NCI-H1930 (cell line): ENCODE measurements around the gene DAB2IP.

ENCODE experiments used
- DNase-seq, 2 experiments: peaks; one replicate each; lab custom pipeline; 2025; lab: John Stamatoyannopoulos, UW

DAB2IP gene

DNA sequence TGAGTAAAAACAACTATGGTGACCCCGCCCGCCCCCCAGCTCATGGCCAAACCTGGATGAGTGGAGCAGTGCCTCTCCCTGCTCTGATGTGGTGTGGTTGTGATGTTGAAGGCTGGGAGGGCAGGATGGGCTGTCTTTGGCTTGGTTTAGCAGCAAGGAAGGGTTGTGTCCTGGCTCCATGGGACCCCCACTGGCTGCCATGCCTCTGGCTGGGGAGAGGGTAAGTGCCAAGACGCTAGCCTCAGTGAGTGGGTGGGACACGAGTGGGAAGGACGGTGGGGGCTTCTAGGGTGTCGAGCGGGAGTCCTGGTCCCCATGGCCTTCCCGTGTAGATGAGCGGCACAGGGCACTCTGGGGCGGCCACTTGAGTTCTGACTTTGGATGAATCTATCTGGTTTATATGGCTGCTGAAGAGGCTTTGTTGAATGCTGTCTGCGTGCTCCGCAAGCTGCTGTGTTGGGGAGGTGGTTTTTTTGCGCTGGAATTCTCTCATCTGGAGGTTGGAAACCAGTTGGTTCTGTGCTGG lies 50.4 kb downstream of the DAB2IP start:
- no peak for DNase-seq

DNA sequence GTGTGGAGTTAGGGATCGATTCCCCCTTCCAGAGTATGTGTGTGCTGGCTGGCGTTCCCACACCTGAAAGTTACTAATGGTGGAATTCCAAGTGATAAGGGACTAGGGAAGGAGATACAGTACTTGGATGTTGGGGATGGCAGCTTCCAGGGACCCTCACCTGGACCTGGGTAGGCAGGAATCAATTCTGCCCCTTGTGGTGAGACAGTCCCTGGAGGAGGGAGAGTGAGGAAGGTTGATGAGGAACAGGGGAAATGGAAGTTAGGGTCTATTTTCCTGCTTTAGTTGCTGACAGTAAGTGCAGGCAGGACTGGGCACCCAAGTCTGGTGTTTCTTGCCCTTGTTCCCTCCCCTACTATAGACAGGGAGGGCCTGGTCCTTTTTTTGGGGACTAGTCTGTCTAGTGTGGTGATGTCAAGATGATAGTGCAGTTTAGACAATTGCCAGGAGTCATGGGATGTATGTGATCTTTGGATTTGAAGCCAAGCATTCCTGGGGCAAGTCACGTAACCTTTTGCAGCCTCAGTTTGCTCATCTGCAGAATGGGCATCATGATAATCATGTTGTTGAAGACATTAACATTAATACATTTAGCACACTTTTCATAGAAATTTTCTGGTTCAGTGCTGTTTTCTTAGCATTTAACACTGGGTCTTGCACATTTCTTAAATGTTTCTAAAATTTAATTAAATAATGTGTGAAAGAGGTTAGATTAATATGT lies 51.7 kb downstream of the DAB2IP start:
- DNase-seq: no peak

DNA sequence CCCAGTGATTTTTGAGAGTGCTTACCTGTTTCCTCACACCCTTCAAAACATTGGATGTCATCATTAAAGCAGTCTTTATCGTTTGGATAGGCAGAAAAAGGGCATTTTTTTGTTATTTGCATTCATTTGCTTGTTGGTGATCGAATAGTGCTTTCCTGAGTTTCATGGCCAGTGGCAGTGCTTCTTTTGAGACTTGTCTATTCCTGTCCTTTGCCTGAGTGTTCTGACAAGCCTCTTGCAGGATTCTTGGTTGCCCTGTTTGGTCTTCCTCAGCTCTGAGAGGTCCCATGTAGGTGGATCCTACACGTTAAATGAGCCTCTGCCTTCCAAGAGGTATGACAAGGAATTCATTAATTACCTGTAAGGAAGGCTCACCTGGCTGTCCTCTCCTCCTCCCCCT lies 52.8 kb downstream of the DAB2IP start:
- no peak for DNase-seq

DNA sequence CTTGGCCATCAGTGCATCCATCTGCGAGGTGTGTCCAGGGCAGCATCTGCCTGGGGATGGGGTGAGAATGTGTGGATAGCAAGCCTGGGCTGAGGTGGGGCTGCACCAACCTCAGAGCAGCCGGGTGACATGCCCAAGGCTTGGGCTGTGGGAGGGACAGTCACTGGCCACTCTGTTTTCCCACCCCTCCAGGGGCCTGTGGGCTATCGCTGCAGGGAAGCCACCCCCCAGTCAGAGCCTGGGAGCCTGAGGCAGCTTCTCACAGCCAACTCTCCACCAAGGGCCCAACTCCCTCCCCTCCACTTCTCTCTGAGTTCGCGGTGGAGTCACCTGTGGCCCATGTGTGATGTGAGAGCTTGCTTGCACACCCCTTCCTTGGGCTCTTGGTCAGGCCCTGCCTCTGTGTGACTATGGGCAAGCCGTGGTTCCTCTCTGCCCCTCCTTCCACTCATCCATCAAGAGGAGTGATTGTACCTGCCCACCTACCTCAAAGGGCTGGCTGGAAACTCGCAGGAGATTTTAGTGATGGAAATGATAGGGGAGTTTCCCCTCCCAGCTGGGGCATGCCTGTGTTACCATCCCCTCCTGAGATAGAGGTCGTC lies 54.8 kb downstream of the DAB2IP start:
- no peak for DNase-seq

DNA sequence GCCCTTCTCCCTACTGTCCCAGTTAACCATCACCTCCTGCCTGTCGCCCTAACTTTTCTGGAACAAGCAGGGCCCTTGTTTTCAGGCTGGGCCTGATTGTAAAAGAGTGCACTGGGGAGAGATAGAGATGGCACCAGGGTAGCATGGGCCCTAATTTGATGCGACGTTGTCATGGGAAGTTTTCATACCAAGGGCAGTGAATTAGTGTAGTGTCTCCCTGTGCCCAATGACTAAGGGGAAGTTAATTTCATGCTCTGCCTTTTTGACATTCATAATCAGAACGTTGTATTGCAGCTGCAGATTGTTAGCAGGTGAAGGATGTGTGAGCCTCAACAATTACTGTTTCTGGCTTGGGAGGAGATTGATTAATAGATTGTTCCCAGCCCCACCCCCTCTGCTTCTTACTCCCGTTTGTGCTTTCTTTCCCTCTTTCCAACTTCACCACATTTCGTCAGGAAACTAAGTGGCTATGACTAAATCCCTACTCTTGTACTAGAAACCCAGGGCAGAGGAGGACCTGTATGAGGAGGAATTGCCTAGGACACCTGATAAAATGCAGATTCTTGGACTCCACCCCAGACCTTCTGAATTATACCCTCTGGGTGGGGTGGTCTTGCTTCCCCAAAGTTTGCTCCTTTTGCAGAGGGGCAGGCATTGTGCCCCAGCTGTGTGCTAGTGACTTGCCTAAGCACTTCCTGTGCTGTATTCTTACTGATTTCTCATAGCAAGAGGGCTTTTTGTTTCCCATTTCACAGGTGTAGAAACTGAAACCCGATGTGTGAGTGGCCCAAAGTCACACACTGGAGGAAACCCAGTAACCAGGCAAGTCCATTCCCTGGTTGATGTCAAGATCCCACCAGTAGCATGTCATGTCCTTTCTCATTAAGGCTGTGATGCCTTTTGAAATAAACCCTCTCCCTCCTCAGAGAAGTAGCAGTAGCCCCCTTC lies 56.3 kb downstream of the DAB2IP start:
- DNase-seq: no peak

DNA sequence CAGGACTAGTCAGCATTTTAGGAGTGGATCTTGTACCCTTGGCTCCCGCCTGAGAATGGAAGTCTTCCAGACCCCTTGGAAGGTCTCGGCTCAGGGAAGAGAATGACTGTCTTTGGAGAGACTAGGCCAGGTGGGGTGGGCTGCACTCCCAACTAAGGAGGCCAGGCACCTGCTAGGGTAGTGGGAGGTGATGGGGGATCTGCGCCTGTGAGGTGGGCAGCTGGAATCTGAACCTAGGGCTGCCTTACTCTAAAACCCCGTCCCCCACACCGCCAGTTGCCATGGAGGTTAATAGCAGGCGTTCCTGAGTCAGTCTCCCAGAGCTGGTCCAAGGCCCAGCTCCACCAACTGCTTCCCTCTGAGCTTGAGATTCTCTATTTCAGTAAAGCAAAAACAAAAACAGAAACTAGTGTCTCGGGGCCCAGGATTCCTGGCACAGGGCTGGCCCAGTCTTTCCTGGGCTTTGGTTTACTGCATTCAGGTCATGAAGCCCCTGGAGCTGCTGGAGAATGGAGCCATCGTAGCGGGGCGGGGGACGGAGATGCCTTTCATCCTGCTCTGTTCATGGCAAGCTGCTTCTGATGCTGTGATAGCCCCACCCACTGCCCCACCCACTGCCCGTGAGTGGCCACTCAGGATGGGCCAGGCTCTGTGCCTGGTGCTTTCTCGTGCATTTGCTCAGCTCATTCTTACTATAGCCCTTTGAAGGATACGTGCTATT lies 57.5 kb downstream of the DAB2IP start:
- no peak for DNase-seq

DNA sequence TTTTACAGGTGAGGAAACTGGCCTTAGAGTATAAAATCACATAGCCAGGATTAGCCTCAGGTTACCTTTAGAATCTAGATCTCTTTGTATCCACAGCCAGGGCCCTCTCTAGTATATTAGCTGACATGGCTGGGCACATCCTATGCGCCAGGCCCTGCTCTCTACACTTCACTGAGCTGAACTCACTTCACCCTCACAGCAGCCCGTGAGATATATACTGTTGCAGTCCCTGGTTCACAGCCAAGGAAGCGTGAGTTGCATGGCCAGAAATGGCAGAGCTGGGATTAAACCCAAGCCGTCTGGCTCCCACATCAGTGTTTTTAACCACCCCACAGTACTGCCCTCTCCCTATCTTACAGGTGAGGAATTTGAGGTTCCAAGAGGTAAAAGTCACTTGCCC lies 58.4 kb downstream of the DAB2IP start:
- no peak for DNase-seq

DNA sequence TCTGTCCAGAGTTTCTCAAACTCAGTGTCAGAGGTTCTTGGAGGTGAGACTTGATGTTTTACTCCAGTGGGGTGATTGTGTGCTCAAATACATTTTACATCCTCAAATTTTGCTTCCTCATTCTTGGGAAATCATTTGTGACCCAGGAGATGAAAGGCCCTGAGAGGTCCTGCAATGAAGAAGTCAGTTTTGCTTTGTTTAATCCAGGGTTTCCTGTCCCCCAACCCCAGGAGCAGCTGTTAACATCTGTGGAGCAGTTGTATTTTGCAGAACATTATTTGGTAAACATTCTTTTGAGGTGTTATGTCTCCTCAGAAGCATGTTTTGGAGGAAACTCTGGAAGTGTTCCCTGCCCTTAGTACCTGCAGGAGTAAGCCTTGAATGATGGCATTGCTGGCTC lies 59.8 kb downstream of the DAB2IP start:
- no peak for DNase-seq

DNA sequence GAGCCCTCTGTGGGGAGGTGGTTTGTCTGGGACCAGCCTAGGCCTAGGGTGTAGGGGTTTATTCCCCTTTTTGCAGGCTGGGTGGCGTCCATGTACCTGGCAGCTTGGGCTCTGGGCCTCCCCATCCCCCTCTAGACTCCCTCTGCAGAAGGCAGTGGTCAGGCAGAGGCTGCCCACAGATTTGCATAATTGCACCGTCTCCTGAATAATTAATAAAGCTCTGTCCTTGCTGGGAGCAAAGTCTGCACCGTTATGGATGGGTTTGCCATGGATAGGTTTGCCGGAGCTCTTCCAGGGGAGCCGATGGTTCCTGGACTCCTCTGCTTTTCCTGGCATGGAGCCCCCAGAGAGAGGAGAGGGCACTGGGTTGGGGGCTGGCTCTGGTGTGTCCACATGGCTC lies 60.4 kb downstream of the DAB2IP start:
- no peak for DNase-seq

DNA sequence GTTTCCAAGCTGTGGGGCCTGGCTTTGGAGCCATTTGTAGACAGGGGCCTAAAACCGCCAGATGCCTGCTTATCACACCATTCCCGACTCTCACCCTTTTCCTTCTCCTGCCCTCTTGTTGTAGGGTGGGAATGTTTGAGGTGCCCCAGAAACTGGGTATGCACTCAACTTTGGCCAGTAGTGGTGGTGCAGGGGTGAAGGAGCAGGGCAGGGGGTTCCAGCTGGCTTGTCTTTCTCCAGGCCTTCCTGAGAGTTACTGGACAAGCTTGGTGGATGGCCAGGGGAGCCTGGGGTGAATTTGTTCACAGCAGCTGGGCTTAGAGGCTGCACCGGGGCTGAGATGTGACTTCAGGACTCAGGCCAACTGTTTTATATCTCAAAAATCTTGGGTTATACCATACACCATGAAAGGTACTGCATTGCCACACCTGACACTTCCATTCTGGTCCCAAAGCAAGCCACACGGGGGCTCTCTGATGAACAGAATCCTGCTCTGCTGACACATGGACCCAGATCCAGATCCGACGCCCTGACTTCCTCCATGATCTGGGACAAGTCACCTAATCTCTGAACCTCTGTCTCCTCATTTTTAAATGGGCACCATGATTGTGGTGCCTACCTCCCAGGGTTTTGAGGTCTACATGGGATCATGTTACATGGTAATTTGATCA lies 62.1 kb downstream of the DAB2IP start:
- no peak for DNase-seq

DNA sequence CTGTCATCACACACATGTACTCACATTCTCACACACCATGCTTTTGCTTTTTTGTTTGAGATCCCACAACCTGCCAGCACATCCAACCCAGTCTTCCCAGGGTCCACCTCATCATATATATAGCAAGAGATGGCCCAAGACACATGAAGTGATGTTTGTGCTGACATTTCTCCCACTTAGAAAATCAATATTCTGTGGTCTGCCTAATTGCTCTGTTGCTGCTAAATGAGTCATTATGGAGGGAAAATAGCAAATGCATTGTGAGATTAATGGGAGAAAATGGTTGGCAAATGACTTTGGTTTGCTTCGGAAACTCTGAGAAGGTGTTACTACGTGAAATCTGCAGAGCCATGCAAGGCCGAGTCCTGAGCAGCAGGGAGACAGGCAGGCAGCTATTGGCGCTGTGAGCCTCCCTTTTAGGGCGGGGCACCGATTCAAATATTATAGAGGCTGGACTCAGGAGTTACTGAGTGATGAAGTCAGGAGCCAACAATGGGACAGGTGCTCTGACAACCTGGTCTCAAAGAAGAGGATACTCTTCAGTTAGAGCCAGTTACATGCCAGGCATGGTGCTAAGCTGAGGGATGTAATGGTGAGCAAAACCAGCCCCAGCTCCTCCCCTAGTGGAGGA lies 62.8 kb downstream of the DAB2IP start:
- no peak for DNase-seq

DNA sequence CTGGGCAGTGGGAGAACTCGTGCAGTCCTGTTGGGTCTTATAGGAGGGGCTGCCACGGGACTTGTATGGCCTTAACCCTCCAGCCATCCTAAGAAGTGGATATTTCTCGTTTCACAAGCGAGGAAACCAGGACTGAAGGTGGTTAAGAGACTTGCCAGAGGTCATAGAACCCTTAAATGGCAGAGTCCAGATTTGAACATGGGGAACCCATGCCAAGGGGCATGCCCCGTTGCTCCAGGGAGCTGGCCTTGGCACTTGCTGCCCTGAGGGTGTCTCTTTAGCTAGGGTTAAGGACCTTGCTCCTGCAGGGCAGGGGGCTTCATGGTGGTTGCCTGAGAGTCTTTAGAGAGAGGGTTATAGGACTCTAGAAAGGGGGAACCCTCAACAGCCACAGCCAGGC lies 63.4 kb downstream of the DAB2IP start:
- no peak for DNase-seq

DNA sequence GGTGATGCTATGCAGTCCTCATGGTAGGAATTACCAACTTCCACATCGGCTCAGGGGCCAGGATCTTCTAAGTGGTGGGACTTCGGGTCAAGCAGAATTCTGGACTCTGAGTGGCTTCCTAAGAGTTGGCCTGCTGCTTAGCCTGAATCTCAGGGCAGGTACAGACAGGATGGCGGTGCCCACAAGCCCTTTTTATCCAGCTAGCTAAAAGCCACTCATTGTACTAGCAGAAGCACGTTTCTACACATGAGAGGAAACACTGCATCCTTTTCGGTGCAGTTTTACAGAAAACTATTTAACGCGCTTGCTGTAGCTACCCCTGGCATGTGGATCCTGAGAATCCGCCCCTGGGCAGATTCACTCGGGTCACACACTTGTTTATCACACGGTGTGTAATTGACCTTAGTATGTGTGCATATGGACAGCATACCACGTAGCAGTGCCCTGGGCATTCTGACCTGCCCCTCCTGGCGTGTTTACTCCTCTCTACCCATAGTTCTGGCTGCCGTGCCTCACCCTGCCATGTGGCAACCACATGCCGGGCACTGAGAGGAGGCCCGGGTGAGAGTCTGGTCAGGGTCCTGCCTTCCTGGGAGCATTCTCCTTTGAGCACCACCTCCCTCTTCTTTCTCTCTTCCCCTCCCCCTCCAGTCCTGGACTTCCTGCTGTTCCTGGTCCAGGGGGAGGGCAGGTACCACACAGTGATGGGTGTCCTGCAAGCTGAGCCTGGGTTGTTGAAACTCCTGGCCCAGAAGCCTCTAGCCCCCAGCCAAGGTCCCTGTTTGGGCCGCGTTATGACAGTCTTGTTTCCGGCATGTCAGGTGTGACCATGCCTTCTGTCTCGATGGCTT lies 65.9 kb downstream of the DAB2IP start:
- no peak for DNase-seq

DNA sequence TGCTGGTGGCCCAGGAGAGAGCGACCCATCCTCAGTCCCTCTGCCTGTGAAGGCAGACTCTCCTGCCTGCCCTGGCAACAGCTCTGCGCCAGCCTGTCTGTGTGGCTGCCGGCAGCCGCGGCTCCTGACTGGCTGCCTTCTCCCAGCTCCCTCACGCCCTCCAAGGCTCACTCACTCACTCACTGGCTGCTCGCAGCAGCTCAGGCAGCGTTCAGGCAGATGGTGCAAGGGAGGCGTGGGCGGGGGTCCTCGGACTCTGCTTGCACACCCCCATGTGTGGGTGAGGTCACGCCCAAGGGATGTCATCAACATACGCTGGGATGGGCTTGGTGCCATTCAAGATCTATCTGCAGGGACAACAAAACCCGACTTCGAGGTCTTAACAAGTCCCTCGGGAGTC lies 66.7 kb downstream of the DAB2IP start:
- no peak for DNase-seq

DNA sequence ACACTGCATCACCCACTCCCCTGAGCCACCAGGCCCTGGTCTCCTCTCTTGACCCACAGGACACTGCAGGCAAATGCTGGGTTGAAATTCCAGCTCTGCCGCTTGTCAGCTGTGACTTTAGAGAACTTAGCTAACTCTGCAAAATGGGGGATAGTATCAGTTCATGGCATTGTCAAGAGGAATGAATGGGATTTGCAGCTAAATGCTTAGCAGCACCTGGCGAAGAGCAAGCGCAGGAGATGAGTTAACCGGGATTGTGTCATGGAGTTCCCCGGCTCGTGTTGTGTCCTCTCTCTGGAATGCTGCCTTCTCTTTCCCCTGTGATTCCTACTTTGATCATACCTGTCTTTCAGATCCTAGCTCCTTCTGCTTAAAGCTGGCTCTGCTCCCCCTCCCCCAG lies 67.1 kb downstream of the DAB2IP start:
- no peak for DNase-seq

DNA sequence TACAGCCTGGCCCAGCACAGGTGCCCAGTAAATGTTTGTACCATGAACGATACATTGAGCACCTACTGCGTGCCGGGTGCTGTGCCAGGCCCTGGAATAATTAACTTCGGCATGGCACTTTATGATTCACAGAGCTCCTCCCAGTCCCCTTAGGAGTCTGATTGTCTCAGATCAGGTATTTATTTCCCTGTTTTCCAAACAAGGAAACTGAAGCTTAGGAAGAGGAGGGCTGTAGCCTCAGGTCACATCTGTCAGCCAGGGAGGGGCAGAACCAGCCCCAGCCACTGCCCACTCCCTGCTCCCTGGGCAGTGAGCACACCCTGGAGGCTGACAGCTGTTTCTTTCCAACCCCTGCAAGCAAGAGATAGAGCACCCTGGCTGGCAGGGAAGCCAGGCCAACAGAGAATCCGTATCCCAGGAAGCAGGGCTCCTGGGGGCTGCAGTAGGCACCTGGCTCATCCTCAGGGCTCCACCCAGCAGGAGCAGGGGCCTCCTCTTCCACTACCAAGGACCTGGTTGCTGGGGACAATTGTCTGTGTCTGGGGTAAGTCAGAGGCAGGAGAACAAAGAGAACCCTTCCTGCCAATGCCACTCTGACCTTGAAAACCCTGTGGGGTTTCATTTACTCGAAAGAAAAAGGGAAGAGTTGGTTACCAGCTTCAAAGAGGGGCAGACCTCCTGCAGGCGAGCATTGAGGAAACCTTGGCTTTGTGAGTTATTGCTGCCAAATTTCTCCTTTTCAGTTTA lies 69.0 kb downstream of the DAB2IP start:
- DNase-seq: no peak

DNA sequence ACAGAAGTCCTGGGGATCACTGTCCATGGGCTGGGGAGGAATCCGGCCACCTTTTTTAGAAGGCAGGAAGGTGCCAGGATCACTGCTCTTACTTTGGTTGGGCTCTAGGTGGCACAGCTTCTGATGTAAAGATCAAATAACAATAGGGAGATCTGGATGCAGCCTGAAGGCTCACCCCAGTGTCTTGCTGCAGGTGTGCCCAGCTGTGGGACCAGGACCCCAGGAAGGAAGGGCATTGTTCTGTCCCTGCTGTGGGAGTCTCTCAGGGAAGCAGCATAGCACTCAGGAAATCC lies 69.6 kb downstream of the DAB2IP start:
- no peak for DNase-seq

DNA sequence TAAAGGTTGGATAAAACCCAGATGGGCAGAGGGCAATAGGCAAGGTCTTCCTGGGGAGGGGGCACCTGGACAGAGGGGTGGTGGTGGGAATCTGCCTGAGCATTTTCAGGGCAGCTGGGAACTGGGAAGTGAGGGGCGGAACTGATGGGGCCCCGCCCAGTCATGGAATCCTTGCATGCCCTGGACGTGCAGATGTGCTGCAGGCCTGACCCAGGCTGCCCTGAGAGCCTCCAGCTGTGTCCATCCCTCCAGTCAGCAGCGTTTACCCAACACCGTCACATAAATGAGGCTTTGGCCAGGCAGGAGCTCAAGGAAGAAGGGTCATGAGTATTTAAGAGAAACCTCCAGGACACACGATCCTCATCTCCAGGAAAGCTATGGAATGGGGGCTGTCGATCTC lies 70.3 kb downstream of the DAB2IP start:
- no peak for DNase-seq

DNA sequence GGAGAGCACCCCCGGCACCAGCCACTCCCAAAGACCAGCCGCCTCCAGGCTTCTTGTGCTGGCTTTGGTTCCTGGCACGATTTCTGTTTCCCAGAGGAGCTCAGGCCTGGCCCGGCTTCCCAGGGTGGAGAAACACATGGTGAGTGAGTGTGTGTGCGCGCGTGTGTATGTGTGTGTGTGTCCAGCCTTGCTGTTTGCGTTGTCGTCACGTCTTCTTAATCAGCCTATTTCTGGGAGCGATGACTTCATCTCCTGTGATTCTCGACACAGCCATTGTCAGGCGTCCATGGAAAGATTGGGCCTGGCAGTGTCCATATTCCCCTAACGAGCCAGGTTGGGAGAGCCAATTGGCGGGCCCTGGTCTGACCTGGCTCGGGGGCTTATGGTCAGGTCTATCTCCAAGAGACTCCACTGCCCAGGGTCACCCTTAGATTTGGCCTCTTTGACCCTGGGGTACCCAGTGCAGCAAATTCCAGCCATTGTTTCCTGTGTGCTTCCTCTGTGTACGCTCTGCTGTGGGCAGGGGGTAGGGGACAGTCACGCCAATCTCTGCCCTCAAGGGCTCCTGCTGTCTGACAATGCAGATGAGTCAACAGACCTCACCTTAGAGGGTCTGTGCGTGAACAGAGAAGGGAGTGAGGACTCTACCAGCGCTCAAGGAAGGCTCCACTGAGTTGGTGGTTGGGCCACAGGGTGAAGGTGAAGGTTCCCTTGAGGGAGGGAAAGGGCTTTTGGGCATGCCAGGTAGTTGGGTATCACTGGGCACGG lies 73.8 kb downstream of the DAB2IP start:
- DNase-seq: no peak
